HG03432 (cell line): ENCODE results near the gene TGFBR3.
A peak's percentile ranks its signal among the peaks of the same experiment; 100 is the strongest.

Experiments used
- ATAC-seq: cut with Tn5 transposase; IDR thresholded peaks from one replicate; pipeline ENCODE4 v1.9.1; 2021; ENCODE audit warnings: mild to moderate bottlenecking, moderate library complexity; ENCODE audit not compliant: unreplicated experiment

Gene TGFBR3

GRCh38 chr1:91885716-91886506 lies at the start of gene TGFBR3:
TGFBR3 (minus strand) TSS chr1:91886151; CDS start chr1:91861531, 24,620 bp downstream.
- ATAC-seq: peak; percentile 83

GRCh38 chr1:91929250-91929649 lies 43.3 kb upstream of the TGFBR3 start:
- ATAC-seq: no peak

- ATAC-seq: no peak
These were observed 42.1 kb upstream of the TGFBR3 start for GRCh38 chr1:91928026-91928425.

GRCh38 chr1:91925644-91926435 lies 39.9 kb upstream of the TGFBR3 start:
- no peak for ATAC-seq

GRCh38 chr1:91924146-91924545 lies 38.2 kb upstream of the TGFBR3 start:
- no peak for ATAC-seq

- no peak for ATAC-seq
These were observed 34.0 kb upstream of the TGFBR3 start for GRCh38 chr1:91919962-91920361.

GRCh38 chr1:91916811-91917460 lies 31.0 kb upstream of the TGFBR3 start:
- ATAC-seq: no peak

- ATAC-seq: no peak
These were observed 30.1 kb upstream of the TGFBR3 start for GRCh38 chr1:91916046-91916445.

GRCh38 chr1:91913018-91913417 lies 27.1 kb upstream of the TGFBR3 start:
- ATAC-seq: no peak

- ATAC-seq: no peak
These were observed 26.3 kb upstream of the TGFBR3 start for GRCh38 chr1:91912266-91912665.

GRCh38 chr1:91901231-91901630 lies 15.3 kb upstream of the TGFBR3 start:
- no peak for ATAC-seq

GRCh38 chr1:91900562-91900961 lies 14.6 kb upstream of the TGFBR3 start:
- no peak for ATAC-seq

- ATAC-seq: no peak
These were observed 11.1 kb upstream of the TGFBR3 start for GRCh38 chr1:91897016-91897415.

- no peak for ATAC-seq
These were observed 10.0 kb upstream of the TGFBR3 start for GRCh38 chr1:91895832-91896556.

- ATAC-seq: no peak
These were observed 8.2 kb upstream of the TGFBR3 start for GRCh38 chr1:91894036-91894761.

GRCh38 chr1:91891969-91892368 lies 6.0 kb upstream of the TGFBR3 start:
- no peak for ATAC-seq

- ATAC-seq: no peak
These were observed 5.5 kb upstream of the TGFBR3 start for GRCh38 chr1:91891454-91891853.

GRCh38 chr1:91889717-91890459 lies 3.9 kb upstream of the TGFBR3 start:
- ATAC-seq: no peak

GRCh38 chr1:91885213-91885715 lies 687 bp downstream of the TGFBR3 start:
- no peak for ATAC-seq
